ENCODE results near the gene CAMTA1.

CAMTA1 gene

GRCh38 chr1:6897138-6897537, 111.9 kb downstream of the CAMTA1 start:
- DNase-seq (ENCODE audit: low spot score), result no peak
- in situ Hi-C loops (cut with MboI; ENCODE audit: low sequenced_read_pairs, unreplicated experiment), result no loop called here
- no peak for TF ChIP-seq CTCF (IDR thresholded peaks at IDR 0.05; ENCODE audit: borderline replicate concordance, control extremely low read depth, extremely low read depth, insufficient read depth, missing control alignments)

- in situ Hi-C loops (cut with MboI; ENCODE audit: low sequenced_read_pairs, unreplicated experiment), result no loop called here
- no peak for DNase-seq (ENCODE audit: low spot score)
- no peak for TF ChIP-seq CTCF (IDR thresholded peaks at IDR 0.05; ENCODE audit: borderline replicate concordance, control extremely low read depth, extremely low read depth, insufficient read depth, missing control alignments)
These were observed 113.8 kb downstream of the CAMTA1 start for GRCh38 chr1:6898974-6899539.

- in situ Hi-C loops (cut with MboI; ENCODE audit: low sequenced_read_pairs, unreplicated experiment), result no loop called here
- TF ChIP-seq CTCF (IDR thresholded peaks at IDR 0.05; ENCODE audit: borderline replicate concordance, control extremely low read depth, extremely low read depth, insufficient read depth, missing control alignments), result no peak
- DNase-seq (ENCODE audit: low spot score), result no peak
These were observed 114.4 kb downstream of the CAMTA1 start for GRCh38 chr1:6899621-6900020.

- no peak for TF ChIP-seq CTCF (IDR thresholded peaks at IDR 0.05; ENCODE audit: borderline replicate concordance, control extremely low read depth, extremely low read depth, insufficient read depth, missing control alignments)
- in situ Hi-C loops (cut with MboI; ENCODE audit: low sequenced_read_pairs, unreplicated experiment), result no loop called here
- DNase-seq (ENCODE audit: low spot score), result no peak
These were observed 116.9 kb downstream of the CAMTA1 start for GRCh38 chr1:6902153-6902552.

GRCh38 chr1:6904476-6905170, 119.4 kb downstream of the CAMTA1 start:
- no peak for TF ChIP-seq CTCF (IDR thresholded peaks at IDR 0.05; ENCODE audit: borderline replicate concordance, control extremely low read depth, extremely low read depth, insufficient read depth, missing control alignments)
- in situ Hi-C loops (cut with MboI; ENCODE audit: low sequenced_read_pairs, unreplicated experiment), result no loop called here
- no peak for DNase-seq (ENCODE audit: low spot score)

GRCh38 chr1:6905331-6905730, 120.1 kb downstream of the CAMTA1 start:
- in situ Hi-C loops (cut with MboI; ENCODE audit: low sequenced_read_pairs, unreplicated experiment), result no loop called here
- no peak for DNase-seq (ENCODE audit: low spot score)

More at GRCh38 chr1:6905331-6905730, 120.1 kb downstream of the CAMTA1 start:
- no peak for TF ChIP-seq CTCF (IDR thresholded peaks at IDR 0.05; ENCODE audit: borderline replicate concordance, control extremely low read depth, extremely low read depth, insufficient read depth, missing control alignments)
